Lung (tissue), 12 donors: ENCODE data around the gene ARHGAP15. TPM values are rescaled to one million over a fixed set of nuclear protein-coding genes. Genes with fewer than 3 reads are reported as not detected.

ENCODE experiments used
- ATAC-seq: fragments of 200-7000 bp; cut with Tn5 transposase; one replicate; pipeline ENCODE4 v1.9.1; 2020; ENCODE audit warnings: moderate number of reproducible peaks; ENCODE audit not compliant: insufficient read depth, low FRiP score
- DNase-seq, 3 donors: peaks; one replicate each; pipeline ENCODE4 v3.0.0-alpha.2; 2013 to 2017
- H3K27ac ChIP-seq, 2 donors: one replicate each; pipeline ENCODE4 v1.5.1; 2013; ENCODE audit warnings: mild to moderate bottlenecking in 2 of 2, moderate library complexity in 2 of 2, control low read depth in 1 of 2, inconsistent platforms in 1 of 2, low read depth in 1 of 2, low read length in 1 of 2
- H3K27me3 ChIP-seq, 3 donors: one replicate each; pipeline ENCODE4 v1.5.1; 2013; ENCODE audit warnings: low read length in 2 of 3; ENCODE audit not compliant: control insufficient read depth in 3 of 3, insufficient read depth in 3 of 3
- H3K36me3 ChIP-seq, 4 donors: one replicate each; pipeline ENCODE4 v1.5.1; 2013; ENCODE audit warnings: low read length in 4 of 4, mild to moderate bottlenecking in 1 of 4, moderate library complexity in 1 of 4; ENCODE audit not compliant: control insufficient read depth in 4 of 4, insufficient read depth in 4 of 4
- H3K4me1 ChIP-seq, 5 donors: one replicate each; pipeline ENCODE4 v1.5.1; 2013; ENCODE audit warnings: low read length in 5 of 5, mild to moderate bottlenecking in 2 of 5, moderate library complexity in 1 of 5; ENCODE audit not compliant: control insufficient read depth in 5 of 5, insufficient read depth in 5 of 5
- H3K4me3 ChIP-seq: one replicate; pipeline ENCODE4 v1.5.1; 2013; ENCODE audit warnings: mild to moderate bottlenecking, control low read depth, moderate library complexity
- H3K9ac ChIP-seq, 2 donors: one replicate each; pipeline ENCODE4 v1.5.1; 2013; ENCODE audit warnings: low read length in 2 of 2, control low read depth in 1 of 2; ENCODE audit not compliant: insufficient read depth in 1 of 2
- H3K9me3 ChIP-seq, 4 donors: one replicate each; pipeline ENCODE4 v1.5.1; 2013; ENCODE audit warnings: low read length in 3 of 4, mild to moderate bottlenecking in 1 of 4, moderate library complexity in 1 of 4; ENCODE audit not compliant: control insufficient read depth in 4 of 4, insufficient read depth in 3 of 4
- WGBS, 2 donors: extraction: QIAGEN DNeasy Blood & Tissue Kit; methylation state at CpG; one replicate each; pipeline ENCODE4 v1.1.7; 2013; 5-methylcytosine and 5-hydroxymethylcytosine counted together
- polyA plus RNA-seq, 2 donors: library from polyadenylated mRNA; stranded (reverse); fragments of 200-250 nt; gene quantifications; one replicate each; pipeline ENCODE4 v1.2.1, GENCODE V29; 2013
- total RNA-seq, 2 donors: library from RNA; depleted of rRNA in 1 of 2; stranded (reverse); fragments of >200 nt in 1 of 2; gene quantifications; one replicate each; pipeline ENCODE4 v1.2.1, GENCODE V29; 2014 to 2021
- TF ChIP-seq, protein P1 (sequence below): IDR thresholded peaks from 2 replicates; pipeline ENCODE4 v1.5.1; 2012; ENCODE audit warnings: mild to moderate bottlenecking; ENCODE audit errors: control extremely low read depth, extremely low read depth
- donor health status: control.
- donor health status: control.
- donor health status: Bipolar disorder and iron deficiency.
- donor health status: healthy.
- donor health status: DM: yes; HTN: yes; CAD: no.

ARHGAP15 gene
- total and polyA plus RNA-seq, 4 donors: 5.9 to 74.3 (median 13.2) TPM

DNA sequence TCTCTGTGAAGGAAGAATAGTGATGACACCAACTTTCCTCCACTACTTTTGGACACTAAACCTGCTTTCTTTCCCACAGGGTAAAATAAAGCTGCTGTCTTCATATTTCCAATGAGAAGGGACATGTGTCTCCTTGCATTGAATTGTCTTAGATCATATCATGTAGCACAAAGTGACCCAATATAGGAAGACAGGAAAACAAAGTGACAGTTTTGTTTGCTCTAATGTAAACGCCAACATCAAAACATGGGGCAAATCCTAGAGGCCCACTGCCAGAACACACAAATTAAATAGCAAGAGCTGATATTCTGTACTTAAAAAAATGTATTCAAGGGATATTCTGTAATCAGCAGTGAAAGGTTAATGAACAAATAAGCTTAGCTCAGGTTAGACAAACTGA is 36.1 kb downstream of the ARHGAP15 start:
- no peak overlapping the region for H3K4me3 ChIP-seq
- no peaks in the 10 kb centered on the region for H3K9me3 ChIP-seq
- peaks cover 0 to 10% (median 7%) of the 10 kb centered on the region in 5 donors for H3K4me1 ChIP-seq
- H3K27ac ChIP-seq: no peak overlapping the region
- no peak overlapping the region for H3K9ac ChIP-seq
- TF ChIP-seq, protein P1, sequence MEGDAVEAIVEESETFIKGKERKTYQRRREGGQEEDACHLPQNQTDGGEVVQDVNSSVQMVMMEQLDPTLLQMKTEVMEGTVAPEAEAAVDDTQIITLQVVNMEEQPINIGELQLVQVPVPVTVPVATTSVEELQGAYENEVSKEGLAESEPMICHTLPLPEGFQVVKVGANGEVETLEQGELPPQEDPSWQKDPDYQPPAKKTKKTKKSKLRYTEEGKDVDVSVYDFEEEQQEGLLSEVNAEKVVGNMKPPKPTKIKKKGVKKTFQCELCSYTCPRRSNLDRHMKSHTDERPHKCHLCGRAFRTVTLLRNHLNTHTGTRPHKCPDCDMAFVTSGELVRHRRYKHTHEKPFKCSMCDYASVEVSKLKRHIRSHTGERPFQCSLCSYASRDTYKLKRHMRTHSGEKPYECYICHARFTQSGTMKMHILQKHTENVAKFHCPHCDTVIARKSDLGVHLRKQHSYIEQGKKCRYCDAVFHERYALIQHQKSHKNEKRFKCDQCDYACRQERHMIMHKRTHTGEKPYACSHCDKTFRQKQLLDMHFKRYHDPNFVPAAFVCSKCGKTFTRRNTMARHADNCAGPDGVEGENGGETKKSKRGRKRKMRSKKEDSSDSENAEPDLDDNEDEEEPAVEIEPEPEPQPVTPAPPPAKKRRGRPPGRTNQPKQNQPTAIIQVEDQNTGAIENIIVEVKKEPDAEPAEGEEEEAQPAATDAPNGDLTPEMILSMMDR: no peak
- no peaks in the 10 kb centered on the region for H3K36me3 ChIP-seq
- no peak for ATAC-seq
- 60 to 68% methylated on average over 1 of the region's 1 CpG for WGBS, 2 donors
- H3K27me3 ChIP-seq: no peaks in the 10 kb centered on the region
- no peak for DNase-seq

DNA sequence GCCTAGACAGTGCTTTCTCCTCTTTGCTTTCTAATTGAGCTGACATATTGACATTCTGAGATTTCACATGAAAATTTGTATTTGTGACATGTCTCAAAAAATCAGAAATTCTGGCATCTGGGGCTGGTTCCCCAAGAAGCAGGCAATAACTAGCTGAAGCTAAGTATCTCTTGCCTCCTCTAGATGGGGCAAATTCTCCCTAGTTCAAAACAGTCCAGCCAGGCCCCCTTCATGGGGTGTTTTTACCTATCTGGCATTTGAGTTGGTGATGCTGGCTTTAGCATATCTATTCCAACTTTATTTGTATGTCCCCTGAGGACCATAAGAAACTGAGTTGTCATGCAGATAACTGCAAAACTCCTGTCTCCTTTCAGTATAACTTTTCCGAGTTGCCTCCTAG is 39.9 kb downstream of the ARHGAP15 start:
- Histone ChIP-seq H3K27me3 (no peaks in the 10 kb centered on the region), H3K4me1 (no peaks in the 10 kb centered on the region), H3K4me3 (no peak overlapping the region), H3K9me3 (no peaks in the 10 kb centered on the region), H3K36me3 (no peaks in the 10 kb centered on the region), H3K27ac (no peak overlapping the region), H3K9ac (no peak overlapping the region)
- DNase-seq: no peak
- no peak for ATAC-seq
- WGBS, 2 donors: 92 to 96% methylated on average over 1 of the region's 1 CpG
- TF ChIP-seq, protein P1: no peak

DNA sequence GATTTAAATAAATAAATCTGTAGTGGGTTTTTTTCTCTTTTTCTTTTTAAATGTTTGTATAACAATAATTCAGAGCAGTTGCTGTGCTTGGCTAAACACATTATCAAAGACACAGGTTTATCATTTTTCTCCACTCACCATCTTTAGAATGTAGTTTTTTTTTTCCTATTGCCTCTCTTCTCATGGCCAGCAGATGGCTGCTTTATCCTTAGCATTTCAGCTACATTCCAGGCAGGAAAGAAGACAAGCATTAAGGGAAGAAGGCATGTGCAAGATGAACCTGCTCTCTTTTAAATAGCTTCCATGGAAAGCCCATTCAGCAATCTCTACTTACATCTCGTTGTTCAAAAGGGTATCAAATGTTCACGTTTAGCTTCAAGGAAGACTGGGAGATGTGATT is 42.6 kb downstream of the ARHGAP15 start:
- ATAC-seq: no peak

More for the DNA sequence above, 42.6 kb downstream of the ARHGAP15 start:
- no peak overlapping the region for H3K4me3 ChIP-seq
- DNase-seq: peak in 2 of 3 donors; percentile 51 to 57
- TF ChIP-seq, protein P1: no peak
- no peaks in the 10 kb centered on the region for H3K27me3 ChIP-seq
- H3K4me1 ChIP-seq: peaks cover 0 to 4% (median 0%) of the 10 kb centered on the region in 5 donors
- H3K9ac ChIP-seq: no peak overlapping the region
- no peaks in the 10 kb centered on the region for H3K9me3 ChIP-seq
- H3K27ac ChIP-seq: no peak overlapping the region
- H3K36me3 ChIP-seq: no peaks in the 10 kb centered on the region
- WGBS, 2 donors: 67 to 85% methylated on average over 2 of the region's 2 CpGs
